GM13976 (cell line): ENCODE measurements around the gene SRSF1.

ENCODE experiments used
- DNase-seq: peaks from one replicate; pipeline ENCODE4 v3.0.0; 2012; ENCODE audit warnings: low spot score
- CTCF ChIP-seq: IDR thresholded peaks from 2 replicates; pipeline ENCODE4 v1.5.1; 2012; ENCODE audit warnings: borderline replicate concordance, mild to moderate bottlenecking; ENCODE audit not compliant: insufficient read depth; ENCODE audit errors: extremely low read depth, missing control alignments, control extremely low read depth
- in situ Hi-C: fragments of 300-500 bp; cut with MboI; formaldehyde crosslinking; loops from one replicate; pipeline ENCODE4 v1.12.0; 2022; ENCODE audit warnings: low sequenced_read_pairs, mixed read lengths, inconsistent platforms; ENCODE audit not compliant: unreplicated experiment

SRSF1 gene

GRCh38 chr17:57954397-57955182 is 52.5 kb downstream of the SRSF1 start:
- DNase-seq, result no peak
- in situ Hi-C loops, result no loop called here
- TF ChIP-seq CTCF, result no peak

GRCh38 chr17:57953705-57954396 is 53.2 kb downstream of the SRSF1 start:
- no peak for DNase-seq
- in situ Hi-C loops, result no loop called here

More at GRCh38 chr17:57953705-57954396, 53.2 kb downstream of the SRSF1 start:
- TF ChIP-seq CTCF, result no peak
